ENCODE data around the gene PDCD7.

PDCD7 gene

GRCh38 chr15:65072617-65073016 lies 61.0 kb downstream of the PDCD7 start:
- no peak for DNase-seq (ENCODE audit: low spot score)

DNA sequence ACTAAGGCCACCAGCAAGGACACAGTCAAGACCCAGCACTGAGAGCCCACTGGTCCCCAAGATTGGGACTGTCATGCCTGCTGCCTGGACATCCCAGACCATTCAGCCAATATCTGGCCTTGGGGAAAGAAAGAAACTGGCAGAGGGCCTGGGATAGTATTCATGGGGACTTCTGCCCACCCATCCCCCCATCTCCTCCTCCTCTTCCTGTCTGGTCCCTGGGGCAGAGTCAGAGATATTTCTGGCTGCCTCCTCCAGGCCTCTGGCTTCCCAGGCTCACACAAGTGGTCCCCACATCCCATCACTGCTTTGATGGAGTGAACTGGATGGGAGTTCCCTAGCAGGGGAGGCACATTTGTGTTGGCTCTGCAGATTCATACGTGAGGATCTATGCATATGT lies 61.6 kb downstream of the PDCD7 start:
- no peak for DNase-seq (ENCODE audit: low spot score)

DNA sequence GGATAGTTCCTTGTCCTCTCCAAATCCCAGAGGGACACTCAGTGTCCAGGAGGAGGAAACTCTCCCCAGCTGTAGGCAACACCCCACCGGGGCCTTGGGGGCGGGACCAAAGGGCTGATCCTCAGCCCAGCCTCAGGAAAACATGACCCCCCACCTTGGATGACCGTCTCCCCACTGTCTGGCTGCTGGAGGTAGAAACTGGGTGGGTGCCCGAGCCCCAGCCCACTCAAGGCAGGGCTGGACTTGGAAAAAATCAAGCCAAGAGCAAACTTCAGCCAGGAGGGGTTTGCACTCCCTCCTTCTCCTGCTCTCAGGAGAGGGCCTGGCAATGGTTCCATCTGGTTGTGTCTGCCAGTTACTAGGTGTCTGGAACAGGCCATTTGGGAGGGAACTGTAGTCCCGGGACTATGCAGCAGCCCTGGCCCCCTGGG lies 62.2 kb downstream of the PDCD7 start:
- no peak for DNase-seq (ENCODE audit: low spot score)

- DNase-seq (ENCODE audit: low spot score) = no peak
These were observed 63.6 kb downstream of the PDCD7 start for GRCh38 chr15:65069779-65070546.

DNA sequence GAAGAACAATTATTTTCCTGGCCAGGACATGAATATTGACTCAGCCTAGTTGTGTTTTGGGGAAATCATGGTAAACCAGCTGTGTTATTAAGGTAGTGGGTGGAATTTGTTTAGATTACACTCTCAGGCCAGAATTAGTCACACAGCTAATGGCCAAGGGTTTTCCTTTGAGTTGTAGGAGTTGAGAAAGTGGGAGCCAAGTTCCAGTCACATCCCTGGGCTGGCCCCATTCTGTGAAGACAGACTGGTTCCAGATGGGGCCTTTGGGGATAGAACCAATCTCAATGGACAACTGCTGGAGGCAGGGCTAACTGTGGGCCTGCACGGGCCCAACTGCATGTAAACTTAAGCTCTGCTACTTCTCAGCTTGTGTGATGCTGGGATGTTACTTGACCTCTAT lies 64.4 kb downstream of the PDCD7 start:
- no peak for DNase-seq (ENCODE audit: low spot score)

DNA sequence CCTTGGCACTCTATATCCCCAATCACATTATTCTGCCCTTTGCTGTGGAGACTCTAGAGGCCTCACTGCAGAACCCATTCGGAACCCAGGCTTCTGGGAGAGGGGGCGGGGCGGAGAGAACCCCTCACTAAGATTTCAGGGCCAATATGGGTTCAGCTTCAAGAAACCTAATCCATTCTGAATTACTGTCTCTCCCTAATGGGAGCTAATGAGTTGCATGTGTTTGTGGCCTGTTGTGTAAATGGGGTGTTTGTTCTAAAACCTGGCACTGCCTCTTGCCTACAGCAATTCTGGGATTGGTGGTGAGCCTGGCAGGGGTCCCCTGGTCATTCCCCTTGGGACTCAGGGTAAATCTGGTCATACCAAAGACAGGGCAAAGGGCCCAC lies 65.2 kb downstream of the PDCD7 start:
- no peak for DNase-seq (ENCODE audit: low spot score)

- DNase-seq (ENCODE audit: low spot score) = no peak
These were observed 65.8 kb downstream of the PDCD7 start, which contains the start of gene RASL12 for GRCh38 chr15:65067645-65068402. Gene RASL12, minus strand, starts transcription at chr15:65067991. Its CDS starts 156 bp downstream, at chr15:65067835.

Measured in kidney tubule cell (primary cell).